Activated CD4-positive, alpha-beta T cell treated with anti-CD3 and anti-CD28 coated beads for 4 hours (primary cell): ENCODE data around the gene MBNL3.

Source experiments
- DNase-seq, 2 donors: peaks; one replicate each; pipeline ENCODE4 v3.0.0-alpha.2; 2020

MBNL3 gene

GRCh38 chrX:132413459-132413858 is 75.4 kb downstream of the MBNL3 start:
- no peak for DNase-seq

DNA sequence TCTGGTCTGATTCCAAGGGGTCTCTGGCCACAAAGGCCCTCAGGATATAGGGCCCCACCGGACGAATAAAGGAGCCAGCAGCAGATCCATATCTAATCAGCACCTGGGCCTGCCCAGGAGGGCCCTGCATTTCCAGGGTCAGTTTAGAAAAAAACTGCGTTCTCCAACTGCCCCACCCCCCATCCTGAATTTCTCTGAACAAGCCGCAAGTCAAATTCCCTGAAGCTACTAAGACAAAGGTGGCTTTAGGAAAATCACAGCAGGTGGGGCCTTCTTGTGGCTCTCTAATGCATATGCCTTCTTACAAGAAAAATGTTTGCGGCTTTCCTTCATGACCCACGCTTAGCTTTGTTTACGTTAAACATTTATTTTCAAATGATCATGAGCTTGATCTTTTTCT is 76.6 kb downstream of the MBNL3 start:
- DNase-seq, result no peak

GRCh38 chrX:132411310-132411977 is 77.4 kb downstream of the MBNL3 start:
- no peak for DNase-seq

GRCh38 chrX:132409780-132410556 is 78.9 kb downstream of the MBNL3 start:
- DNase-seq, result no peak

GRCh38 chrX:132407691-132408090 is 81.1 kb downstream of the MBNL3 start:
- DNase-seq, result no peak

DNA sequence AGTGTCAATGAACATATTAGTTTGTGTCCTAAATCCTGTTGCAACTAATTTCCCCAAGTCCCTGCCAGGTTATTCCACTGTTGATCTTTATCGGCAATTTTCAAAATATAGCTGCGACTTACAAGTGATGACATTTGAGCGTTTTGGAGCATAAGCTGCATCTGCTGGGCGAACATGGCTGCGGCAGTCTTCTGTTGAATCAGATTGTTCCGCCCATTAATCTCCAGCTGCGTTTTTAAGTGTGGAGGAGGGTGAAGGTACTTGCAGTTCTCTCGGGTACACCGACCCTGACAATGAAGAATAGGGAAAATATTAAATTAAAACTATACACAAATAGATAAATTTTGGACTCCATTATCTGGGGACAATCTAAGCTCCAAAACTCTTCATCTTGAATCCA is 82.7 kb downstream of the MBNL3 start:
- DNase-seq, result no peak

DNA sequence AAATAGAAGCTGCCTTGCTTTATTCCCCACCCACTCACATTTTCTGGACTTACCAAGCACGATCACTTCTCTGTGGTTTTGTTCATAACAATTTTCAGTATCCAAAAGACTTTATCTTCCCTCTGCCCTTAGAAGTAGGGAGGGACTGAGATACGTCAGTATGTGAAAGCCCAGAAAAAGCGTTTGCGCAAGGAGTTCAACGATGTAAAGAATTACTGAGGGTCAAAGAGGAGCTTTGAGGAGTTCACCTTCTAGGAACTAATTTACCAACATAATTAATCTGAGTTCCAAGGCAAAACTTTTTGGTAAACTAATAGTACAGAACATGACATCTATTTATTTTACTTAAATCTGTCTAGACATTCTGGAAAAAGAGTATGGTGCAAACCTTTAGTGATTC is 84.6 kb downstream of the MBNL3 start:
- no peak for DNase-seq

DNA sequence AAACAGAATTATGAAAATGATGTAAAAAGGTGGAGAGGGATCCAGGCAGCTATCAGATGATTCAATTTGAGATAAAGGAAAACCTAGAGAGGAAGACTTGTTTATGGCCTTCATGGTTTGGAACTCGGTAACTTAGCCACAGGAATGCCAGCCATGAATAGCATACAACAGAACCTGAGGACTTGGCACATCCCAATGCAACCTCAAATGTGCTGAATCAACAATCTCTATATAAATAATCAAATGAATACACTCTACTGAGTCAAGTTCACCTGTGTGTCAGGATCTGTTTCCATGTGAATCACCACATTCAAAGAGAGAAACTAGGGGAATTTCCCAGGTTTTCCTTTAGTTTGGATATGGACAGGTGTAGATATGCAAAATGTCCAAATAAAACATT is 86.9 kb downstream of the MBNL3 start:
- no peak for DNase-seq

DNA sequence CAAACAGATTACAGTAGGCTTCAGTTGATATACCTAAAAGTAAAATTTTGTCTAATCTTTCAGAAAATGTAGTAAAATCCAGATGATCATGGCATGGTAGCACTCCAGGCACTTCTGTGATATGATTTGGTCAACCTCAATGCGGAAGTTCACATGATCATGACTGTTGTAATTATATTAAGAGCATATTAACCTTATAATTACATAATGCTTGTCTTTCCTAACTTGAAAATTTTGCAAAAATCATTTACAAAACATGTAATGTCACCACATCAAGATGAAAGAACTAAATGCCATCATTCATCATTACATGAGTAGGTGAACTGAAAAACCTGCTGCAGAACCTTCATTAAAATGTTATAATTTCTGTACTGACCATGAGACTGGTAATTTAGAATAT is 88.1 kb downstream of the MBNL3 start:
- DNase-seq, result no peak

DNA sequence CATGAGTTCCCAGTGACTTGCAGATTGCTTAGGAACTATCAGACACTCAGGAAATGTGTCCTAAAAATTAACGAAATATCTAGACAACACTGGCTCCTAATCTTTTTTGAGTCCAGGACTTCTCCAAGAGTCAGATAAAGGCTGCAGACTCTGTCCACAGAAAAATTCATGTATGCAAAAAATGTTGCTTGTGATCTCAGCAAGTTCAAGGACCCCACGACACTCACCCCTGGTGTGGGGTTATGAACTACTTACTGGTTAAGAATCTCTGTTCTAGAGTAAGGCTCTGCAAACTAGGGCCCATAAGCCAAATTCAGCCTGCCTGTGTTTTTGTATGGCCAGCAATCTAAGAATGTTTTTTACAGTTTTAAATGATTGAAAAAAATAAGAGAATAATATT is 93.2 kb downstream of the MBNL3 start:
- no peak for DNase-seq

- DNase-seq, result no peak
These were observed 93.8 kb downstream of the MBNL3 start for GRCh38 chrX:132395026-132395425.

GRCh38 chrX:132394591-132394990 is 94.2 kb downstream of the MBNL3 start:
- DNase-seq, result no peak

DNA sequence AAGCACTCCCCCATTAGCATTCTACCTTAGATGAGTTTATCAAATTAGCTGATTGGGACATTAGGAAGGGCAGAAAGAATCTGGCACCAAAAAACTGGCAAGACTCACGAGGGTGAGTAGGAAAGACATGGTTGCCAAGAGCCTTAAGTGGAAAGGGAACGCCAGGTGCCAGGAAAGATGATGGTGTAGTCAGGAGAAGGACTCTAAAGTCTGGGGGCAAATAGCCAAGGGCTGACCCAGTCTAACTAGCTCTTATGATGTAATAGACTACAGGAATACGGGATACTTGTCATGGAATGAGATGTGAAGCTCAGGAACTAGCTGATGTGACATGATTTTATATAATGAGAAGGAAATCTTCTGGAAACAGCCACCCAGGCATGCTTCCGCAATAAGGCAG is 94.8 kb downstream of the MBNL3 start:
- DNase-seq, result no peak

DNA sequence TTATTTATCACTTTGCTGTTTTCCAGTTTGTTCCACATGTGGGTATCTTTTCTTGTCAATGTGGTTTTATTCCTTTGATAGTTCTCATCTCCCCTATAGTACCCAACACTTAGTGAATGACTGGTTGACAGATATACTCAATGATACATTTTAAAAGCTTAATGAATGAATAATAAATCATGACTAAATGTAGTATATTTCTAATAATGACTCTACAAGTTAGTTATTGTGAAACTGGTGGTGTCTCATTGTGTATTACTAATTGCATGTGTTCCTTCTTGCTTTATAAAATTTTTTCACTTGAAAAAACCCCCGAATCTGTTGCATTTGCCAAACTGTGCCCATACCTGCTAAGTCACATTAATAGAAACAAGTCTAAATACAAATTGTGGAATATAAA is 95.4 kb downstream of the MBNL3 start:
- no peak for DNase-seq

GRCh38 chrX:132393085-132393484 is 95.8 kb downstream of the MBNL3 start:
- DNase-seq, result no peak

GRCh38 chrX:132390792-132391191 is 98.0 kb downstream of the MBNL3 start:
- DNase-seq, result no peak

- no peak for DNase-seq
These were observed 99.4 kb downstream of the MBNL3 start for GRCh38 chrX:132389480-132389879.

- no peak for DNase-seq
These were observed 100.5 kb downstream of the MBNL3 start for GRCh38 chrX:132388371-132388770.

- no peak for DNase-seq
These were observed 104.5 kb downstream of the MBNL3 start for GRCh38 chrX:132384301-132384700.

GRCh38 chrX:132382068-132382467 is 106.8 kb downstream of the MBNL3 start:
- no peak for DNase-seq

DNA sequence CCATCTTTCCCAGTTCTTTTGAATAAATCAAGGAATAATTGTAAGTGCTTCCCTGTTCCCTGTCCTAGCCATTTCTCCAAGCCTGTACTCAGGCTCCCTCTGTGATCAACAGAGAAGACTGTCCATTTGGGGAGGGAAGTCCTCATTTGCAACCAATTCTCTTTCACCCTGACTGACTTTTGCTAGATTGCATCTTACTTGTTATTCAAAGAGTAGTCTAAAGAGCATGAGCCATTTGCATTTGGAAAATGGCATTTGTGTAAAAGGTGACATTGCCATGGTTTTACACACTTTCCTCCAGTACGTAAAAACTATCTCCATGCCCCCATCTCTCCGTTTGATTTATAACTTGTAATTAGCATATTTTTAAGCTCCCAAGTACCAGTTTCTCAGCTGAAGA is 110.6 kb downstream of the MBNL3 start:
- DNase-seq, result no peak

DNA sequence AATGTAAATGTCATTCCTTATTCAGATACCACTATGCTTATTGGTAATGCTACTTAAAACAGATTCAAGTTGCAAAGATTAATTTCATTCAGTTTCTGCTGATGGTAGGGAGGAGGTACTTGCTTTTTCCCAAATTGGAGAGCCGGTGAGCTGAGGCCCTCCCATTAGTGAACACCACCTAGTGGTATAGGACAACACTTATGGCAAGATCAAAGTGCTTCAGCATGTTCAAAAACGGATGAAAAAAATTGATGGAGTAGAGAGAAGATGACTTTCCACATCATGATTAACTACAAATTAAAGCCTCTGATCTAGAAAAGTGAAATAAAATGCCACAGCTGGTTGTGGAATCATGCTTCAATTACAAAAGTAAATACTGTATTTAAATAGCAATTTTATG is 112.9 kb downstream of the MBNL3 start:
- DNase-seq, result no peak

GRCh38 chrX:132373610-132374009 is 115.2 kb downstream of the MBNL3 start:
- DNase-seq, result no peak

DNA sequence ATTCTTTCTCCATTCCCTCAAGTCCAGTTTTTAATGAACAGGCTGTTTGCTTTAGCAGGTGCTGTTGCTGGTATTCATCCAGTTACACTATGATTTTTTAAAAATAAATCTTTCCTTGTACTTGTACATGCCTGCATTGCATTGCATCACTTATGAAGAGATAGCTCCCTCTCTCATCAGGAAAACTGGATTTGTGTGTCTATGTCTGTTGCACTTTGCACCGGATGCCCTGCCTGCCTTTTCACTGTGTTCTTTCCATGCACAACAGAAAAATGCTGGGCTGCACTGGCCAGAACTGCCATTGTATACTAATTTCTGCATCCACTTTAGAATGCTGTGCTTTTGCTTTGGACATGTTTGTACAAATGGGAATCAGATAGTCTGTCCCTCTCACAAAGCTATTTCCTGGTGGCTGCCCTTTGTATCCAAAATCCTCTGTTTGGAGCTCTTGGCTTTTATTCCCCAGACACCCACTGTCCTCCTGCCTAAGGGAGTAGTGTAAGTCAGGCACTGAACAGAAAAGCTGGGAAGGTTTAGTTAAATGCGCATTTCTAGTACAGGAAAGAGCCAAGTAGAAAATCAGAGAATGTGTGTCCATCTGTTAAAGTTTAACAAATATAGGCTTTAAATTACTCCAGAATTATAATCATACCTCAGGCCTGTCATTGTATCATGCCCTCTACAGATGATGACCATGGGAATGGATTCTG is 119.1 kb downstream of the MBNL3 start:
- no peak for DNase-seq
